PFSK-1 (cell line): ENCODE data around the gene RUSC1.

ENCODE experiments used
- FOXP2 ChIP-seq: optimal IDR thresholded peaks from 2 replicates; pipeline ENCODE3; 2011; ENCODE audit warnings: borderline replicate concordance, control low read depth, inconsistent platforms; ENCODE audit not compliant: insufficient read depth; ENCODE audit errors: extremely low read length, extremely low read depth
- POLR2AphosphoS5 ChIP-seq: IDR thresholded peaks from 2 replicates; pipeline ENCODE4 v1.6.1; 2012; ENCODE audit warnings: low read depth, mild to moderate bottlenecking, control low read depth, low read length, moderate library complexity
- REST ChIP-seq, 2 experiments: IDR thresholded peaks; 2 replicates each; pipeline versions ENCODE4 v1.6.1 to v1.8.0; 2011 to 2012; ENCODE audit warnings: low read depth in 2 of 2, low read length in 2 of 2, control low read depth in 1 of 2, inconsistent platforms in 1 of 2, mild to moderate bottlenecking in 1 of 2, moderate library complexity in 1 of 2; ENCODE audit not compliant: insufficient read depth in 1 of 2
- SIN3A ChIP-seq: IDR thresholded peaks from 2 replicates; pipeline ENCODE4 v1.6.1; 2012; ENCODE audit warnings: mild to moderate bottlenecking, low read length, moderate library complexity, borderline replicate concordance; ENCODE audit not compliant: insufficient read depth
- TAF1 ChIP-seq: IDR thresholded peaks from 2 replicates; pipeline ENCODE4 v1.6.1; 2012; ENCODE audit warnings: low read length, control low read depth, borderline replicate concordance; ENCODE audit not compliant: insufficient read depth

The RUSC1 gene

GRCh38 chr1:155327981-155328380 lies 7.3 kb downstream of the RUSC1 start:
- TF ChIP-seq FOXP2 (no peak), TAF1 (no peak), REST (IDR thresholded peaks at IDR 0.05; ENCODE audit: insufficient read depth in 1 of 2, low read depth in 2 of 2, low read length in 2 of 2) (no peak), POLR2AphosphoS5 (no peak), SIN3A (no peak)

GRCh38 chr1:155329980-155330598 lies 9.4 kb downstream of the RUSC1 start:
- TF ChIP-seq SIN3A (no peak), TAF1 (no peak), REST (IDR thresholded peaks at IDR 0.05; ENCODE audit: insufficient read depth in 1 of 2, low read depth in 2 of 2, low read length in 2 of 2) (no peak), FOXP2 (no peak), POLR2AphosphoS5 (no peak)

GRCh38 chr1:155334962-155335361 lies 14.3 kb downstream of the RUSC1 start:
- TF ChIP-seq TAF1 = no peak
- TF ChIP-seq POLR2AphosphoS5 = no peak
- TF ChIP-seq REST (IDR thresholded peaks at IDR 0.05; ENCODE audit: insufficient read depth in 1 of 2, low read depth in 2 of 2, low read length in 2 of 2) = no peak
- TF ChIP-seq FOXP2 = no peak
- TF ChIP-seq SIN3A = no peak

GRCh38 chr1:155339515-155340097 lies 18.9 kb downstream of the RUSC1 start:
- TF ChIP-seq SIN3A (no peak), POLR2AphosphoS5 (no peak), TAF1 (no peak), REST (IDR thresholded peaks at IDR 0.05; ENCODE audit: insufficient read depth in 1 of 2, low read depth in 2 of 2, low read length in 2 of 2) (no peak), FOXP2 (no peak)

- TF ChIP-seq POLR2AphosphoS5 (no peak), REST (IDR thresholded peaks at IDR 0.05; ENCODE audit: insufficient read depth in 1 of 2, low read depth in 2 of 2, low read length in 2 of 2) (no peak), TAF1 (no peak), SIN3A (no peak), FOXP2 (no peak)
These were observed 22.1 kb downstream of the RUSC1 start for GRCh38 chr1:155342842-155343241.
